Measurements from ENCODE around the gene HNRNPUL2.

- TF ChIP-seq, protein P1, sequence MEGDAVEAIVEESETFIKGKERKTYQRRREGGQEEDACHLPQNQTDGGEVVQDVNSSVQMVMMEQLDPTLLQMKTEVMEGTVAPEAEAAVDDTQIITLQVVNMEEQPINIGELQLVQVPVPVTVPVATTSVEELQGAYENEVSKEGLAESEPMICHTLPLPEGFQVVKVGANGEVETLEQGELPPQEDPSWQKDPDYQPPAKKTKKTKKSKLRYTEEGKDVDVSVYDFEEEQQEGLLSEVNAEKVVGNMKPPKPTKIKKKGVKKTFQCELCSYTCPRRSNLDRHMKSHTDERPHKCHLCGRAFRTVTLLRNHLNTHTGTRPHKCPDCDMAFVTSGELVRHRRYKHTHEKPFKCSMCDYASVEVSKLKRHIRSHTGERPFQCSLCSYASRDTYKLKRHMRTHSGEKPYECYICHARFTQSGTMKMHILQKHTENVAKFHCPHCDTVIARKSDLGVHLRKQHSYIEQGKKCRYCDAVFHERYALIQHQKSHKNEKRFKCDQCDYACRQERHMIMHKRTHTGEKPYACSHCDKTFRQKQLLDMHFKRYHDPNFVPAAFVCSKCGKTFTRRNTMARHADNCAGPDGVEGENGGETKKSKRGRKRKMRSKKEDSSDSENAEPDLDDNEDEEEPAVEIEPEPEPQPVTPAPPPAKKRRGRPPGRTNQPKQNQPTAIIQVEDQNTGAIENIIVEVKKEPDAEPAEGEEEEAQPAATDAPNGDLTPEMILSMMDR (IDR thresholded peaks at IDR 0.05) = no peak
- TF ChIP-seq POLR2A (IDR thresholded peaks at IDR 0.05) (no peak), EP300 (IDR thresholded peaks at IDR 0.05) (no peak), POLR2AphosphoS5 (IDR thresholded peaks at IDR 0.05) (no peak)
Measured at GRCh38 chr11:62666259-62666926, 60.9 kb downstream of the HNRNPUL2 start.
